DLD1 (cell line): ENCODE results near the gene R3HDM2.
"Not testable (repeated sequence)": the region's sequence is repeated elsewhere in the genome, so short reads cannot be mapped to it uniquely, and the experiment has no call there.

Experiments
- in situ Hi-C: cut with HindIII; loops from 2 replicates; pipeline ENCODE4 v1.10.0; 2017; ENCODE audit warnings: low sequenced_read_pairs

The R3HDM2 gene

GRCh38 chr12:57276233-57276632 lies 154.6 kb downstream of the R3HDM2 start:
- in situ Hi-C loops = not testable (repeated sequence)

GRCh38 chr12:57273516-57273915 lies 157.3 kb downstream of the R3HDM2 start:
- in situ Hi-C loops = no loop called here

GRCh38 chr12:57272337-57273151 lies 158.3 kb downstream of the R3HDM2 start:
- in situ Hi-C loops = no loop called here

- in situ Hi-C loops = no loop called here
Measured at GRCh38 chr12:57270966-57271470, 159.8 kb downstream of the R3HDM2 start.

GRCh38 chr12:57268264-57268663 lies 162.6 kb downstream of the R3HDM2 start:
- in situ Hi-C loops = no loop called here

- in situ Hi-C loops = no loop called here
Measured at GRCh38 chr12:57266681-57267080, 164.2 kb downstream of the R3HDM2 start.

GRCh38 chr12:57263096-57263495 lies 167.7 kb downstream of the R3HDM2 start:
- in situ Hi-C loops = no loop called here

GRCh38 chr12:57262126-57262822 lies 168.6 kb downstream of the R3HDM2 start:
- in situ Hi-C loops = no loop called here

GRCh38 chr12:57261428-57261865 lies 169.4 kb downstream of the R3HDM2 start:
- in situ Hi-C loops = no loop called here

GRCh38 chr12:57260366-57260765 lies 170.5 kb downstream of the R3HDM2 start:
- in situ Hi-C loops = no loop called here

GRCh38 chr12:57258977-57259970 lies 171.6 kb downstream of the R3HDM2 start:
- in situ Hi-C loops = no loop called here

- in situ Hi-C loops = no loop called here
Measured at GRCh38 chr12:57255916-57256315, 174.9 kb downstream of the R3HDM2 start.

- in situ Hi-C loops = no loop called here
Measured at GRCh38 chr12:57254506-57255280, 176.2 kb downstream of the R3HDM2 start.

GRCh38 chr12:57250956-57251355 lies 179.9 kb downstream of the R3HDM2 start, which contains the start of gene STAC3:
Gene STAC3, minus strand, starts transcription at chr12:57251187. Its CDS starts 1,551 bp downstream, at chr12:57249636.
- in situ Hi-C loops = no loop called here

- in situ Hi-C loops = no loop called here
Measured at GRCh38 chr12:57250541-57250940, 180.3 kb downstream of the R3HDM2 start.

- in situ Hi-C loops = no loop called here
Measured at GRCh38 chr12:57248934-57249742, 181.7 kb downstream of the R3HDM2 start.

- in situ Hi-C loops = no loop called here
Measured at GRCh38 chr12:57247041-57247440, 183.8 kb downstream of the R3HDM2 start.

- in situ Hi-C loops = no loop called here
Measured at GRCh38 chr12:57244312-57244696, 186.5 kb downstream of the R3HDM2 start.
